GM20431 (cell line): Measurements from ENCODE around the gene ARHGAP24.
"Not testable (repeated sequence)": the region's sequence is repeated elsewhere in the genome, so short reads cannot be mapped to it uniquely, and the experiment has no call there.

ENCODE experiments used
- in situ Hi-C: fragments of 300-500 bp; cut with MseI, MboI; formaldehyde crosslinking; loops from one replicate; pipeline ENCODE4 v1.15.0; 2020; ENCODE audit warnings: low sequenced_read_pairs; ENCODE audit not compliant: unreplicated experiment

ARHGAP24 gene

DNA sequence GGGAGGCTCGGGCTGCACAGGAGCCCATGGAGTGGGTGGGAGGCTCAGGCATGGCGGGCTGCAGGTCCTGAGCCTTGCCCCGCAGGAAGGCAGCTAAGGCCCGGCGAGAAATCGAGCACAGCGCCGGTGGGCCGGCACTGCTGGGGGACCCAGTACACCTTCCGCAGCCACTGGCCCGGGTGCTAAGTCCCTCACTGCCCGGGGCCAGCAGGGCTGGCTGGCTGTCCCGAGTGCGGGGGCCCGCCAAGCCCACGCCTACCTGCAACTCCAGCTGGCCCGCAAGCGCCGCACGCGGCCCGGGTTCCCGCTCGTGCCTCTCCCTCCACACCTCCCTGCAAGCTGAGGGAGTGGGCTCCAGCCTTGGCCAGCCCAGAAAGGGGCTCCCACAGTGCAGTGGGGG lies 546.7 kb downstream of the ARHGAP24 start:
- in situ Hi-C loops, result not testable (repeated sequence)

DNA sequence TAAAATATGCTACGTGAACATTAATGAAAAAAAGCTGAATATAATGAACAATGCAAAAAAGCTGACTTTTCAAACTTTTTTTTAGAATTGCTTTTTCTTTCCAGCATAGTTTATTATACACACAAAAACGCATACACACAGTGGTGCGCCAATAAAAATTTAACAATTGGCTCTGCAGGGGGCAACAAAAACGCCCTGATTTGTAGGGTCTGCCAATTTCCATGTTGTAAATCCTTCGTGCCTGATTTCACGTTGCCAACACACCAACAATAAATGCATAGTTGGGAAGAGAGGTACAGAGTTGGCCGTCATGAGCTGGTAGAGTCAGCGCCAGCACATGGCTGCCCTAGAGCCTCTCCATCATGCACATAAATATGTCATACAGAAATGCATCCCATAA lies 551.8 kb downstream of the ARHGAP24 start:
- in situ Hi-C loops, result no loop called here

DNA sequence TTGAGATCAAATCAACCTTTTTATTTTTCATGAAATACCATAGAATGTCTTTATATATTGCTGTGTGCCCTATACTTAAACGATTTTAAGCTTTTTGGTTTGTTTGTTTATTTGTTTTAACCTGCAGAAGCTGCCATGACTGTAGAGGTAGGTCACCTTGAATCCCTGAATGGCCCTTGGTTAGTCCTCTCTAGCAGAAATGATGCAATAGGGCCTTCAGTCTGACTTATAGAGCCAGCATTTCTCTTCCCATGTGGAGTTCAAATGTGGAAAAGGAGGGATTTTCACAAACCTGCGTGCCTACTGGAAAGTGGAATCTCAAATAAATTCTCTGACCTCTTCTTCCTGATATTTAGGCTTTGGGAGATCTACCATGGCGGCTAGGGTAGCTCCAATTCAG lies 557.0 kb downstream of the ARHGAP24 start:
- in situ Hi-C loops, result no loop called here

DNA sequence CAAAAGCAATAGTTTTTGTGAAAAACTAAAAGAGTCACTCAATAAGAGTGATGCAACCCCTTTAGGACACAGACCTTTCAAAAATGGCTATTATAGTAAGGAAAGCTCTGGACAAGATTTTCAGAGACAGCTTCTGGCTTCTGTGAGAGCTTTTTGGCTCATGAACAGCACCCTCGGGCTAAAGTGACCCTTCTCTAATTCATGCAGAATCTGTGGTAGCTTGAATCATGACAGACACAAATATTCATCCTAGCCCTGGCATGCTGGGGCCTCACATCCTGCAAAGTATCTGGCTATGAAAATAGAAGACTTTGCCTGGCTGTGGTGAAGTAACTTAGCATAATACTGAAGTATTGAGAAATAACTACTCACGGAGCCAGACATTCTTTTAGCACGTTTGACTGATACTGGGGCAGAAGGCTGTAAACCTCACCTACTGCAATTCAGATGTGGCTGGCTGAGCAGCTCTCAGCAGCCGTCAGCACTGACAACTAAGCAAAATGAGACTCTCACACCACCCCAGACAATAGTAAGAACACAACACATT lies 557.6 kb downstream of the ARHGAP24 start:
- in situ Hi-C loops, result no loop called here

DNA sequence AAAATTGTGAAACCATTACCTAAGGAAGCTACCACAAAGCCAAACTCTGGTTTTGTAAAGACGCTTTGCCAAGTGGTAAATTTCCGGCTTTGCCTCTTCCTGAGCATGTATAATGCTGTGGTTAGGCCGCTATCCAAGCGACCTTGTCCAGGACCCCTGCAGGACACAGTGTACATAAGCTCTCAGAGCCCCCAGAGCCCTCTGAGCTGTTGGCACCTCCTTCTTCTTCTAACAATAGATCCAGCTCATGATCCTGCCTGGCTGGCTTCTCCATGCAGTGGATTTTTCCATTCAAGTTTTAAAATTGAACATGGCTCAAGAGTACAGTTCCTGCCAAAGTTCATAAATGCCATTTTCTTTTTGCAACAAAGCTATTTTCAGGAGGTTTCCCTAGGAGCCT lies 558.2 kb downstream of the ARHGAP24 start:
- in situ Hi-C loops, result no loop called here

DNA sequence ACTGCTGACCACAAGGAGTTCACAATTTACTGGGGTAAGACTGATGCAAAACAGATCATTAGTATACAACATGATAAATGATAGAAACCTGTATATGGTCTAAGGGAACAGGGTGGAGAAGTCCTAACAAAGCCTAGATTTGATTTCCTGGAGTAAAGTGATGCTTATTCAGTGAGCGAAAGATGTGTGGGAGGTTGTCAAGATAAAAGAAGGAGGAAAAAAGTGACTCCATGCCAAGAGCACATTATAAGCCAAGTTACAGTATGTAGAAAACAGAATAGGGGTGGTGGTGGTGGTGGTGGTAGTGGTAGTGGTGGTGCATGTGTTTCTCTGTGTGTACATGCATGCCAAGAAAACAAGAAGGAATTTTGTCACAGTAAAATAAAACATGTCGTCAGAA lies 559.7 kb downstream of the ARHGAP24 start:
- in situ Hi-C loops, result no loop called here

DNA sequence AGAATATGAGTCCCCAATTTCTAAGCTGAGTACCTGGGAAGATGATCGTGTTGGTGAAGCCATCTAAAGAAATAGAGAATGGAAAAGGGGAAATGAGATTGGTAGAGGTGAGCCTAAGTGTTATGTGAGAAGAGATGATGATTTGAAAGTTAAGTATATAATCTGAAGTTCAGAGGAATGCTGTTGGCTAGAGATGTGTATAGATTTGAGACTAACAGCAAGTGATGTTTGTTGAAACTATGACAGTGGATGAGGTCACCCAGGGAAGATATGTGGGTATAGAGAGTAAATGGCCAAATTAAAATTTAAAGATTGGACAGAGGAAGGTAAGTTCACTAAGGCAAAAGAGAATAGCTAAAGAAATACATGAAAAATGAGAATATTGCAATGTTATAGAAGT lies 560.7 kb downstream of the ARHGAP24 start:
- in situ Hi-C loops, result no loop called here

DNA sequence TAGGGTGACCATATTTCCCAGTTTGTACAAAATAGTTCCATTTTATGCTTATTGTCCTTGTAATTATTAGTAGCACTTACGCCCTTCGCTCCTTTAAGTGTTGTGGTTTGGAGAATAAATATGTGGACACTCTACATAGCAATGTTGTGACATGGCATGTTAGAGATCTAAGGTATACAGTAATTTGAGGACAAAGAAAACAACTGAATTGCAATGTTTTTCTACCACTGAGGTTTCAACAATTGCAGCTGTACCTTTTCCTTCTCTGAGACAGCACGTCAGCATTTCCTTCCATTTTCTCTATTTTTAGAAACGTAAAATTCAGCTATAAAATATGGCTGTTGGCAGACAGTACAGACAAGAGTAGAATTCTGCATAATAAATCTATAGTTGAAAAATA lies 561.8 kb downstream of the ARHGAP24 start:
- in situ Hi-C loops, result no loop called here

DNA sequence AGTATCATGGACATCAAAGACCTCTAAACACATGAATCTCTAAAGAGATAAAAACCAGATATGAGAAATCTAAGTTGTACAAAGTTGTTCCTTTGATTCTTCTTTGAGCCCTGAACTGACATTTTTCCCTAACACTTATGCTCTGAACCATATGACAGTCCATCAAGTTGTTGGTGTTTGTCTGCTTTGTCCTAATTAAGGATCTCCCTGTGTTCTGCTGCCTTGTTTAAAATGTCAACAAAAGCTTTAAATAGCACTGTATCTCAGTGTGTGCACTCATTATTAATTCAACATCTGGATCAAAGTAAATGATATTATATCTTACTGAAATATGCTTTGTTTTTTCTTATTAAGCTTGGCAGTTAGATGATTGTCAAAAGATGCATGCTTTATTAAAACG lies 563.1 kb downstream of the ARHGAP24 start:
- in situ Hi-C loops, result no loop called here

DNA sequence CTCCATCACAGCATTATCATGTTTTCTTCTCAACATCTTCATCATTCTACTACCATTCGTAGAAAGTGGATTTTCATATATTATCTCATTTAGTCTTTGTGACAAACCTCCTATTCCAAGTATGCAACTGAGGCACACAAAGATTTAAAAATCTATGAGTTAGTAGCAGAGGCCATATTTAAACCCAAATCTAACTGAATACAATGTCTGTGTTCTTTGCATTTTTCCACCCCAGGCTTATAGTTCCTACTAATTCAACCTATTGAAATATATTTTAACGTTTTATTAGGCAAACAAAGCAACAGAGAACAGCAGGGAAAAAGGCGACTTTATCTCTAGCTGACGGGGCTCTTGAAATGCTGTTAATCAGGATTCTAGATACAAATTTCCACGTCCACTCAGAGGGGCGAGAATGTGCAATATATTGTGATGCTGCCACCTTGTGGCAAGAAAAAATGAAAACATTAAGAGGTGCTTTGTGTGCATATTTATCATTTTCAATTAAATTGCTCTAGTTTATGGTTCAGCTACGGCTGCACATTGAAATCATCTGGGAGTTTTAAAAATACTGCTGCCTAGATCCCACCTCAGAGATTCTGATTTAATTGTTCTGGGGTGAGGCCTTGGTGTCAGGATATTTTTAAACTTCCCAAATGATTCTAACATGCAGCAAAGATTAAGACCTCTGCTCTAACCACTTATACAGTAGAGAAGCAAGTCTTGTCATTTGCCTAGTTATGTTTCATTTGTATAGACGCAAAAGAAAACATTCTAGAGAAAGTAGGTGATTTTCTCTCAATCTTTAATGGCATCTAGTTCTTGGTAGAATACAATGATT lies 569.0 kb downstream of the ARHGAP24 start:
- in situ Hi-C loops, result no loop called here

DNA sequence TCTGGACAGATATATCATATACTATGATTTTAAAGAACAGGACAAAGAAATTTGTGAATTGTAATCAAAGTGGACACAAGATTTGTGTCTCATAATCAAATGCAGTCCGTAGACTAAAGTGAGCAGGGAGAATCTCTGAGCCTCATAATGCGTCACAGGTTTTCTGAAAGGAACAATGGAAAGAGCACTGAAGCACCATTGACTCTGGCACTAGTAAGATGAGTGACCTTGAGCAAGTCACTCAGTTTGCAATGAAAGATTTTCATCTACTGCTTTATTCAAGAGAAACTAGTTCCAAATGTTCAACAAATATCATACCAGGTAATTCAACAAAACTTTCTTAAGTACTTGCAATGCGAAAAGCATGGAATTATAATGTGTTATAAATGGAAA lies 569.6 kb downstream of the ARHGAP24 start:
- in situ Hi-C loops, result no loop called here

DNA sequence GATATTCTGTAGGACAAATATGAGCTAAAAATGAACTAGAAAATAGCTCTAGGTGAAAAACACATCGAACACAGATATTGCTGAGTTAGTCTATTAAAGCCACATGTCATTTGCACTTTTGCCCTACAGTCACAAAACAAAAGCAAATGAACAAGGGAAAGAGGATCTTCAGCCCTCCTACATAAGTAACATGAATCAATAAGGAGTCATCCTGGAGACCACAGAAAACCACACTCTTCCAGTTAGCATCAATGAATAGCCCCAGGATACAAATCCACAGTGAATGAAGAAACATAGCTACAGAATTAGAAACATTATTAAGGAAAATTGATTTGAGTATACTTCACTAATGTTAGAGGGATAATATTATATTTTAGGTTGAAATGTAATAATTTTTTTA lies 573.5 kb downstream of the ARHGAP24 start:
- in situ Hi-C loops, result no loop called here

DNA sequence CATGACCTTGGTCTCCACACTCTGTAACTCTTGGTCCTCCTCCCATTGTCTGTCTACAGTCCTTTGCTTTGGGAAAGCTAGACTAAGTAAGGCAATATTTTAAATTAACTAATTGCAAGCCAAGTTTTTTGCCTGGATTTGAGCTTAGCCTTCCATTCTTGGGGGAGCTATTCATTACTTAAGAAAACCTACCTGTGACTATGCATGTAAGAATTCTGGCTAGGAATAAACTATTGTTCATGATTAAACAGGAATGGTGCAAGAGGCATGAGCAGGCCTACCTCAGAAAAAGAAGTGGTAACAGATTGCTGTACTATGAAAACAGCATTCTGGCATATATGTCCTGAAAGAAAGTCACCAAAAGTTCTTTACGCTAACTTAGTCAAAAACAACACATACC lies 575.5 kb downstream of the ARHGAP24 start:
- in situ Hi-C loops, result no loop called here
